Epithelial cell of proximal tubule (primary cell): ENCODE measurements around the gene SLC47A1. TPM values are rescaled to one million over a fixed set of nuclear protein-coding genes. Genes with fewer than 3 reads are reported as not detected.
"Not testable (repeated sequence)": the region's sequence is repeated elsewhere in the genome, so short reads cannot be mapped to it uniquely, and the experiment has no call there.

Source experiments
- DNase-seq: peaks from one replicate; pipeline ENCODE4 v3.0.0-alpha.2; 2011; ENCODE audit warnings: low read depth
- H3K4me3 ChIP-seq: 2 replicates; pipeline ENCODE4 v1.5.1; 2011; ENCODE audit warnings: low read depth, mild to moderate bottlenecking, low read length
- total RNA-seq: library from RNA; depleted of rRNA; stranded (reverse); fragments of >200 nt; gene quantifications from 2 replicates; pipeline ENCODE4 v1.2.3, GENCODE V29; 2015
- TF ChIP-seq, protein P1 (sequence below): conservative IDR thresholded peaks from 2 replicates; pipeline ENCODE4 v1.5.1; 2012; ENCODE audit warnings: low read depth, mild to moderate bottlenecking, low read length

The SLC47A1 gene
- total RNA-seq, 1 donor from 2014 or later = 0.52 TPM

DNA sequence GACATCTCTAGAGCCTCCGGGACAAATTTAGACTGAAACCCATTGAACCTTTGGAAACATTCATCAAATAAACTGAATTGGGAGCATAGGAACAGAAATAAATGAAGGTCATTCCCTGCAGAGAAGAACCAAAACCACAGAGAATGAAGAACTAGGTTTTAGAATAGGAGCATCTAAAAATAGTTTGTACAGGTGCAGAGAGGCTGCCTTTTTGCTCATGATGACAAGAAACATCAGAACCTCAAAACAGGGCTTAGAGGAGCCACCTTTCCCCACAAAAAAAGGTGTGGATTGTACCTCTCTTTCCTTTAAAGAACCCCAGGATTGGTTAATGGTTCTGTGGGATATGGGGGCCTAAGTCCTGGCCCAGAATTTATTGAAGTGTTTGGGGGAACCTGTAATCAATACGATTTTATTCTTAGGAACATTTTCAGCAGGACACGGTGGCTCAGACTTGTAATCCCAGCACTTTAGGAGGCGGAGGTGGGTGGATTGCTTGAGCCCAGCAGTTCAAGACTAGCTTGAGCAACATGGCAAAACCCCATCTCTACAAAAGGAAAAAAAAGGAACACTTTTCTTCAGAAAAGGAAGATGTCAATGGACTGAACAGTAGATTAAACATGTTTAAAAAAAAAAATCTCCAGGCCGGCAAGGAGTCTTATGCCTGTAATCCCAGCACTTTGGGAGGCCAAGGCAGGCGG is 37.7 kb upstream of the SLC47A1 start:
- TF ChIP-seq, protein P1, sequence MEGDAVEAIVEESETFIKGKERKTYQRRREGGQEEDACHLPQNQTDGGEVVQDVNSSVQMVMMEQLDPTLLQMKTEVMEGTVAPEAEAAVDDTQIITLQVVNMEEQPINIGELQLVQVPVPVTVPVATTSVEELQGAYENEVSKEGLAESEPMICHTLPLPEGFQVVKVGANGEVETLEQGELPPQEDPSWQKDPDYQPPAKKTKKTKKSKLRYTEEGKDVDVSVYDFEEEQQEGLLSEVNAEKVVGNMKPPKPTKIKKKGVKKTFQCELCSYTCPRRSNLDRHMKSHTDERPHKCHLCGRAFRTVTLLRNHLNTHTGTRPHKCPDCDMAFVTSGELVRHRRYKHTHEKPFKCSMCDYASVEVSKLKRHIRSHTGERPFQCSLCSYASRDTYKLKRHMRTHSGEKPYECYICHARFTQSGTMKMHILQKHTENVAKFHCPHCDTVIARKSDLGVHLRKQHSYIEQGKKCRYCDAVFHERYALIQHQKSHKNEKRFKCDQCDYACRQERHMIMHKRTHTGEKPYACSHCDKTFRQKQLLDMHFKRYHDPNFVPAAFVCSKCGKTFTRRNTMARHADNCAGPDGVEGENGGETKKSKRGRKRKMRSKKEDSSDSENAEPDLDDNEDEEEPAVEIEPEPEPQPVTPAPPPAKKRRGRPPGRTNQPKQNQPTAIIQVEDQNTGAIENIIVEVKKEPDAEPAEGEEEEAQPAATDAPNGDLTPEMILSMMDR = no peak
- no peak overlapping the region for H3K4me3 ChIP-seq
- no peak for DNase-seq

DNA sequence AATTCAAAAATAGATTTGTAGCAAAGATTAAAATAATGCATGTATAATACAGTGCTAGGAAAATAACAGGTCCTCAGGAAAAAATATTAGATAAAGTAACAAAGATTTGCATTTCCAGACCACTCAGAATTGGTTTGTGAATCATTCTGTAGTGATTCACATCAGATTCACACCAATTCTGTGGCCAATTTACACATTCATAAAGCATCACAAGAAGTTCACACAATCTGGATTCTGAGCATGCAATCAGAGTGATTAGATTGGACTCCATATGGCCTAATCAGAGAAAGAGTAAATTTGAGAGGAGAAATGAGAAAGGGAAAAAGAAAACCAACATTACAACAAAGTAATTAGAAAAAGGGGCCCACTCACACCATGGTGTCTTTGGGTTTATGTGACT is 36.0 kb upstream of the SLC47A1 start:
- no peak overlapping the region for H3K4me3 ChIP-seq
- TF ChIP-seq, protein P1 = no peak
- no peak for DNase-seq

DNA sequence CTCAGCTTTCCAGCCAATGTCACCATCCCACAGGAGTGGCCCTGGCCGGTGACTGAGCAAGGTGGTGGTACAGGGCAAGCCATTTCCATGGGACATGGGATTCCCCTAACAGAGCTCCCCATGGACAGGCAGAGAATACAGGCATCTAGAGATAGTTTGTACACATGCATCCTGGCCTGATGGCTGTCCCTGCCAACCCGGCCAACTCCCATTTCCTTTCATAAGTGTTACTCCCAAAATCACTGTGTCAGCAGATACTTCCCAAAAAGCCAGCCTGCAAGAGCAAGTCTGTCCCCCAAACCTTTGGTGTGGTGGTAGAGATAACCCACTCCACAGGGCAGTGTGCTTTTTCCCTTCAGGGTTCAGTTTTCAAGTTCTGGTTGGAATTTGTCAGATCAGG is 32.4 kb upstream of the SLC47A1 start:
- no peak for DNase-seq

DNA sequence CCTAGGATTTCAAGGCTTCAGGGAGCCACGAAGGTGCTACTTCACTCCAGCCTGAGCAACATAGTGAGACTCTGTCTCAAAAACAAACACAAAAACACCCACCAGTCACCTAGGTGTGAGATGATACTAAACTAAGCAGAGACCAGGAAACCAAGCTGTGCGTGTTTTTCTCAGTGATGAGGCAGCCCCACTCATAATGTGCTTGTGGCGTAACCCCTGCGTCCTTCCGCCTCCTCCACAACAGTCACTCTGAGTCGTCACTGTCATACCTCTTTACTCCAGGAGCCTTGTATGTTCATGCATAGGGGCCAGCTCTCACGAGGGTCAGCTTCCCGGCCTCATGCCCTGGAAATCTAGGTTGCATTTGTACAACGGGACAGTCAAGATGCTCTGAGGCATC is 31.1 kb upstream of the SLC47A1 start:
- DNase-seq = no peak
- no peak overlapping the region for H3K4me3 ChIP-seq
- TF ChIP-seq, protein P1 = no peak

More for the DNA sequence above, 32.4 kb upstream of the SLC47A1 start:
- H3K4me3 ChIP-seq = no peak overlapping the region
- TF ChIP-seq, protein P1 = no peak

DNA sequence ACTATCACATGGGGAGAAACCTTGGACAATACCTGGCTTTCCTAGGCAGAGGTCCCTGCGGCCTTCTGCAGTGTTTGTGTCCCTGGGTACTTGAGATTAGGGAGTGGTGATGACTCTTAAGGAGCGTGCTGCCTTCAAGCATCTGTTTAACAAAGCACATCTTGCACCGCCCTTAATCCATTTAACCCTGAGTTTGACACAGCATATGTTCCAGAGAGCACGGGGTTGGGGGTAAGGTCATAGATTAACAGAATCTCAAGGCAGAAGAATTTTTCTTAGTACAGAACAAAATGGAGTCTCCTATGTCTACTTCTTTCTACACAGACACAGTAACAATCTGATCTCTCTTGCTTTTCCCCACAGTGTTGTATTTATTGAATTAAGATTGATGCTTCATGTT is 28.1 kb upstream of the SLC47A1 start:
- not testable (repeated sequence) for DNase-seq, H3K4me3 ChIP-seq

DNA sequence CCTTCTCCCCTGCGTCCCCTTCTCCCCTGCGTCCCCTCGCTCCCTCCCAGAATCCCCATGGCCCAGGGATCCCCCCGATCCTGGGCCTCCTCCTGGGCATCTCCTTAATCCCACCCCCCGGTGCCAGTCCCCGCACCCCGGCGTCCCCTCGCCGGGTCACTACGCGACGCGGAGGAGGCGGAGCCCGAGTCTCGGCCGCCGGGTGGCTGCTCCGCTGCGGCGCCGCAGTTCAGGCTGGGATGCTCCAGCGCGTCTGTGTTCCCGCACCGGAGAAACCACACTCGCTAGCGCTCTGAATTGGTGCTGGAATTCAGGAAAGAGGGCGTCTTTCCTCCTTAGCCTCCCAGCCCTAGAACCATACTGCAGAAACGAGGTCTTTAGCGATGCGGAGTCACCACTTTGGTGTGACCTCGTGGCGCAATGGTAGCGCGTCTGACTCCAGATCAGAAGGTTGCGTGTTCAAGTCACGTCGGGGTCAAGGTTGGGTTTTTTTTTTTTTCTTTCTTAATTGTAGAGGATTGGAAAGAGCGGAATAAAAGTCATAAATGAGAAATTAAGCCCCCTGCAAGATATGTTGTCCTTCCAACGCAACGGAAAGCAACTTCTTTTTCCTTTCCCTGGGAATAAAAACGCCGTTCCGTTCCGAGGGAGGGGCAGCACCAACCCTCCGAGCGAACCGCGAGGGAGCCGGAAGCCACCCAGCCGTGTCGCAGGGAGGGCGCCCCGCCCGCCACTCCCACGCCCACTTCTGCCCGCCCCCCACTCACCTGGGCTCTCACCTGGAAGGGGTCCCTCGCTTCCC is 25.7 kb upstream of the SLC47A1 start:
- TF ChIP-seq, protein P1 = peak; percentile 3
- peak overlapping the region; percentile 76 for H3K4me3 ChIP-seq

DNA sequence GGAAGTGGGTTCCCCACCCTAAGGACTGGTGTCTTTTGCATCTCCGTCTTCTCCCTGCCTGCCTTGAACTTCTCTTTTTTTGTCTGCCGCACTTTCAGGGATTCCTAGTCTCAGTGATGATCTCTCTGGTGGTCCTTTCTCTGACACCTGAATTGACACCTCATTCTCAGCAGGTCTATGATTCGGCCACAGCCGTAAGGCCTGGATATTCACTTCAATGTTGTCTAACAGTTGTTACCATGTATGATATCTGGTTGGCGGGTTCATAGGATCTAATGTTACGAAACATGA is 25.1 kb upstream of the SLC47A1 start:
- H3K4me3 ChIP-seq = peak overlapping the region; percentile 76
- TF ChIP-seq, protein P1 = no peak
- no peak for DNase-seq

More for the DNA sequence above, 25.7 kb upstream of the SLC47A1 start:
- DNase-seq = peak; percentile 57

DNA sequence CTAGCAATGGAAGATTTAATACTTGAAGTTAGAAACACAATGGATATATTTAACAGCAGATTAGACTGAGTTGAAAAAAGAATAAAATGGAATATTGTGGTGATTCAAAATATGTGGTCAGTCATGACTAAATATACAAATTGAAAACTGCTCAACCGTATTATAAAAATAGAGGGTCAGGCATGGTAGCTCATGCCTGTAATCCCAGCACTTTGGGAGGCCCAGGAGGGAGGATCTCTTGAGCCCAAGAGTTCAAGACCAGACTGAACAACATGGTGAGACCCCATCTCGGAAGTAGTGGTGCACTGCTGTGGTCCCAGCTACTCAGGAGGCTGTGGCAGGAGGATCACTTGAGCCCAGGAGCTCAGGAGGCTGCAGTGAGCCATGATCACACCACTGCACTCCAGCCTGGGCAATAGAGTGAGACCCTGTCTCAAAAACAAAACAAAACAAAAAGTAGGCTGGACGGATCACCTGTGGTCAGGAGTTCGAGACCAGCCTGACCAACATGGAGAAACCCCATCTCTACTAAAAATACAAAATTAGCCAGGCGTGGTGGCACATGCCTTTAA is 24.3 kb upstream of the SLC47A1 start:
- not testable (repeated sequence) for H3K4me3 ChIP-seq, DNase-seq
